ENCODE data around the gene CCSER1. TPM values are rescaled to one million over a fixed set of nuclear protein-coding genes. Genes with fewer than 3 reads are reported as not detected.

The CCSER1 gene
- total and polyA plus RNA-seq, 10 donors, result 1.3 to 30.4 (median 20.4) TPM

DNA sequence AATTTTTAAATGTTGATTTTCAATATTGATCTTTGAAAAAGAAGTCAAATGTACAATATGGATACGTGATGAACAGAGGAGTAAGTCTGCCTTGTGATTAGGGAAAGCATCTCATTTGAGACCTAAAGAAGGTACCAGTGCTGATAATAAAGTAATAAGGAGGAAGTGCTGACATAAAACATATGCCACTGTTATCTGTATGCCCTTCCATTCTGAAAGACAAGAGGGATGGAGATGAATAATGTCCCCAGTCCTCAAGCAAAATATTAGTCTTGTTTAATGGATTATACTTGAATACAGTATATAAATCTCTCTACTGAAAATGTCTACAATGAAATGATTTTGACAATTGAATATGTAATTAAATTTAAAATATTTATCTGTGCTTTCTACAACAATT, 58.2 kb downstream of the CCSER1 start:
- no peak overlapping the region for H3K27ac ChIP-seq
- H3K36me3 ChIP-seq, result no peaks in the 10 kb centered on the region
- WGBS, 5 donors, result 84 to 96% (median 84%) methylated on average over 1 of the region's 1 CpG
- DNase-seq, result no peak
- no peaks in the 10 kb centered on the region for H3K4me1 ChIP-seq
- intact Hi-C loops (cut with DNase I; ENCODE audit: low total_unique reads), result no loop called here
- TF ChIP-seq, protein P1, sequence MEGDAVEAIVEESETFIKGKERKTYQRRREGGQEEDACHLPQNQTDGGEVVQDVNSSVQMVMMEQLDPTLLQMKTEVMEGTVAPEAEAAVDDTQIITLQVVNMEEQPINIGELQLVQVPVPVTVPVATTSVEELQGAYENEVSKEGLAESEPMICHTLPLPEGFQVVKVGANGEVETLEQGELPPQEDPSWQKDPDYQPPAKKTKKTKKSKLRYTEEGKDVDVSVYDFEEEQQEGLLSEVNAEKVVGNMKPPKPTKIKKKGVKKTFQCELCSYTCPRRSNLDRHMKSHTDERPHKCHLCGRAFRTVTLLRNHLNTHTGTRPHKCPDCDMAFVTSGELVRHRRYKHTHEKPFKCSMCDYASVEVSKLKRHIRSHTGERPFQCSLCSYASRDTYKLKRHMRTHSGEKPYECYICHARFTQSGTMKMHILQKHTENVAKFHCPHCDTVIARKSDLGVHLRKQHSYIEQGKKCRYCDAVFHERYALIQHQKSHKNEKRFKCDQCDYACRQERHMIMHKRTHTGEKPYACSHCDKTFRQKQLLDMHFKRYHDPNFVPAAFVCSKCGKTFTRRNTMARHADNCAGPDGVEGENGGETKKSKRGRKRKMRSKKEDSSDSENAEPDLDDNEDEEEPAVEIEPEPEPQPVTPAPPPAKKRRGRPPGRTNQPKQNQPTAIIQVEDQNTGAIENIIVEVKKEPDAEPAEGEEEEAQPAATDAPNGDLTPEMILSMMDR (IDR thresholded peaks at IDR 0.05 in 8 of 11, conservative IDR thresholded peaks at IDR 0.05 in 3 of 11), result no peak
- TF ChIP-seq POLR2AphosphoS5 (IDR thresholded peaks at IDR 0.05) (no peak), POLR2A (IDR thresholded peaks at IDR 0.05) (no peak)
- no peaks in the 10 kb centered on the region for H3K27me3 ChIP-seq (replicated peaks in 1 of 7)
- no peaks in the 10 kb centered on the region for H3K9me3 ChIP-seq
- H3K4me3 ChIP-seq, result no peak overlapping the region

DNA sequence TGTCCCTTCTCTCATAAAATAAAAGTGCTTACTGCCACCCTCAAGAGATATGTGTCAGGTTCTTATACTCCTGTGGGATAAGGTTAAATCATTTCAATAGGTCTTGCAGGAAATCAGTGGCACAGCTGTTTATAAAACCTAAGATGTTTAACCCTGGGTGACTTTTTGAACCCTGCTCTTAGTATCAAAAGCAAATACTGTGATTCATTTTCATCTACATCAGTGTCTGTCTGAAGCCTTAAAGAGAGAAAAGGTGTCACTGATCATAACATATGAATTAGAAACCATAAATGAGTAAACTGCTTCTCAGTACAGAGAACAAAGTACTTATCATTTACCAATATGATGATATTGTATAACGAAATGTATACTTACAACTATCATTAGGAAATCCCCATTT, 59.0 kb downstream of the CCSER1 start:
- intact Hi-C loops (cut with DNase I; ENCODE audit: low total_unique reads), result no loop called here
- H3K27ac ChIP-seq, result no peak overlapping the region
- no peaks in the 10 kb centered on the region for H3K36me3 ChIP-seq
- H3K9me3 ChIP-seq, result no peaks in the 10 kb centered on the region
- TF ChIP-seq, protein P1 (IDR thresholded peaks at IDR 0.05 in 8 of 11, conservative IDR thresholded peaks at IDR 0.05 in 3 of 11), result no peak
- TF ChIP-seq POLR2A (IDR thresholded peaks at IDR 0.05), result no peak
- no peak for TF ChIP-seq POLR2AphosphoS5 (IDR thresholded peaks at IDR 0.05)
- no peak for DNase-seq
- H3K4me1 ChIP-seq, result no peaks in the 10 kb centered on the region
- whole genome bisulfite sequencing, 5 donors, result 70 to 89% (median 74%) methylated on average over 1 of the region's 1 CpG
- H3K4me3 ChIP-seq, result no peak overlapping the region
- no peaks in the 10 kb centered on the region for H3K27me3 ChIP-seq (replicated peaks in 1 of 7)

DNA sequence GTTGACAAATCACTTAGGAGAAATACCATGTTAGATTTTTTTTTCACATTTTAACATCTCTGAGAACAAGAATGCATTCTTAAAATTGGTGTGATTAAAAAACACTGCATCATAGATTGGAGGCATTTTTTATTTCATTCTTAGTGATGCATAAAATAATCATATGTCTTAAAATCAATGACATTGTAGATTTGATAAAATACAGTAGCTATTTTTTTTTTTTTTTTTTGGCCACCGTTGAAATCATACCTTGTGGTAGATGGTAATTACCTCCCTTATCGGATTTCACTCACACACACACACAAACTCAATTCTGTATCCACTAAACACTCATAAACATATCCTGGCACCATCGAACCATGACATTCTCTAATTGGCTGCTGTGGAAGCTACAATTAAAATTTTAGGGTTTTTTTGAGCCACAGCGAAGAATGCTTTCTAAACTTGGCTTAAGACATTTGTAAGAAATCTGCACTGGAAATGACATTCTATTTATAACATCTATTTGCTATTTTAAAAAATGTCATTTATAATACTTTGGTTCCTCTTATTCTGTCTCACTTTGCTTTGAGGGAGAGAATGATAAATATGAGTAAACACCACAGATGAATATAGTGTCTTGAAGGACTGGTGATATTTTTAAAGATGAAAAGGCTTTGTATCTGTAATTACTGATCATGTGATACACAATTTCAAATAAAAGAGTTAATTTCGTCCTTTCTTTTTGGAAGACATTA, 60.1 kb downstream of the CCSER1 start:
- Histone ChIP-seq H3K36me3 (no peaks in the 10 kb centered on the region), H3K4me3 (no peak overlapping the region), H3K9me3 (no peaks in the 10 kb centered on the region), H3K27ac (no peak overlapping the region), H3K27me3 (replicated peaks in 1 of 7) (no peaks in the 10 kb centered on the region), H3K4me1 (no peaks in the 10 kb centered on the region)
- WGBS, 5 donors, result 48 to 69% (median 63%) methylated on average over 5 of the region's 5 CpGs
- TF ChIP-seq, protein P1 (IDR thresholded peaks at IDR 0.05 in 8 of 11, conservative IDR thresholded peaks at IDR 0.05 in 3 of 11), result no peak
- TF ChIP-seq POLR2AphosphoS5 (IDR thresholded peaks at IDR 0.05), result no peak
- TF ChIP-seq POLR2A (IDR thresholded peaks at IDR 0.05), result no peak
- DNase-seq, result no peak
- intact Hi-C loops (cut with DNase I; ENCODE audit: low total_unique reads), result no loop called here

DNA sequence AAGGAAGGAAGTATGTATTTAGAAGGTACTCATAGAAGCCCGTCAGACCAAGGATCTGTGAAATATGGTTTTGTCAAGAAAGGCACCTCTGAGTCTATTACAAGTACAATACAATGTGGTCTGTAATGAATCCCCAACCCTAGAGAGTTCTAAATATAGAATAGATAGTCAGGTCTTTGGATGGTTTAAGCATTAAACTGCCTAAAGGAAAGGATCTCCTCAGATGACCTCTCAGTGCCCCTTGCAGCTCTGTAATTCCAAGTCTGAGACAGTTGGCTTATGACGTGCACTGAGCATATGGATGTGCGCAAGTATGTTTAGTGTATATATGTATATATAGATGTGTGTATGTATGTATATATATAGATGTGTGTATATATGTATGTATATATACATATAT, 62.0 kb downstream of the CCSER1 start:
- WGBS, 5 donors, result 82 to 91% (median 87%) methylated on average over 3 of the region's 3 CpGs
- intact Hi-C loops (cut with DNase I; ENCODE audit: low total_unique reads), result no loop called here

More for the DNA sequence above, 62.0 kb downstream of the CCSER1 start:
- no peak for DNase-seq
- no peaks in the 10 kb centered on the region for H3K4me1 ChIP-seq
- H3K27ac ChIP-seq, result no peak overlapping the region
- no peak overlapping the region for H3K4me3 ChIP-seq
- no peaks in the 10 kb centered on the region for H3K27me3 ChIP-seq (replicated peaks in 1 of 7)
- TF ChIP-seq POLR2AphosphoS5 (IDR thresholded peaks at IDR 0.05), result no peak
- TF ChIP-seq, protein P1 (IDR thresholded peaks at IDR 0.05 in 8 of 11, conservative IDR thresholded peaks at IDR 0.05 in 3 of 11), result no peak
- no peak for TF ChIP-seq POLR2A (IDR thresholded peaks at IDR 0.05)
- H3K36me3 ChIP-seq, result no peaks in the 10 kb centered on the region
- no peaks in the 10 kb centered on the region for H3K9me3 ChIP-seq
